HepG2 (cell line): ENCODE results near the gene TCF25. TPM values are rescaled to one million over a fixed set of nuclear protein-coding genes. Genes with fewer than 3 reads are reported as not detected.

ENCODE experiments used
- GFI1 ChIP-seq: sonication (generic); formaldehyde crosslinking; IDR thresholded peaks from 2 replicates; pipeline ENCODE4 v1.5.0; 2020; ENCODE audit warnings: missing genetic modification reagents, mild to moderate bottlenecking, borderline replicate concordance
- HNF4G ChIP-seq, 2 experiments: sonication (generic) in 1 of 2; formaldehyde crosslinking in 1 of 2; IDR thresholded peaks; 2 replicates each; pipeline versions ENCODE4 v1.4.0 to v1.6.1; 2011 to 2020; ENCODE audit warnings: borderline replicate concordance in 2 of 2, low read depth in 2 of 2, mild to moderate bottlenecking in 2 of 2, low read length in 1 of 2, missing genetic modification reagents in 1 of 2, moderate library complexity in 1 of 2
- KLF12 ChIP-seq: sonication (generic); formaldehyde crosslinking; IDR thresholded peaks from 2 replicates; pipeline ENCODE4 v1.4.0; 2020; ENCODE audit warnings: missing genetic modification reagents, borderline replicate concordance
- PATZ1 ChIP-seq: sonication (generic); formaldehyde crosslinking; IDR thresholded peaks from 2 replicates; pipeline ENCODE4 v1.4.0; 2020; ENCODE audit warnings: missing genetic modification reagents
- ZBTB21 ChIP-seq: sonication (generic); formaldehyde crosslinking; IDR thresholded peaks from 2 replicates; pipeline ENCODE4 v1.4.0; 2020; ENCODE audit warnings: missing genetic modification reagents
- ZFP1 ChIP-seq: IDR thresholded peaks from 2 replicates; pipeline ENCODE4 v1.6.1; 2016
- ZNF10 ChIP-seq: sonication (generic); formaldehyde crosslinking; IDR thresholded peaks from 2 replicates; pipeline ENCODE4 v1.4.0; 2020; ENCODE audit warnings: mild to moderate bottlenecking, low read depth, missing genetic modification reagents, borderline replicate concordance
- ZNF136 ChIP-seq: sonication (generic); formaldehyde crosslinking; IDR thresholded peaks from 2 replicates; pipeline ENCODE4 v1.8.1; 2022; ENCODE audit warnings: low read depth, mild to moderate bottlenecking, moderate library complexity, missing genetic modification reagents
- ZNF30 ChIP-seq: sonication (generic); formaldehyde crosslinking; IDR thresholded peaks from 2 replicates; pipeline ENCODE4 v1.5.0; 2020; ENCODE audit warnings: mild to moderate bottlenecking, missing genetic modification reagents
- ZNF33B ChIP-seq: sonication (generic); formaldehyde crosslinking; IDR thresholded peaks from 2 replicates; pipeline ENCODE4 v1.5.1; 2020; ENCODE audit warnings: mild to moderate bottlenecking, missing genetic modification reagents
- ZNF350 ChIP-seq: sonication (generic); formaldehyde crosslinking; IDR thresholded peaks from 2 replicates; pipeline ENCODE4 v1.4.0; 2020; ENCODE audit warnings: mild to moderate bottlenecking, low read depth, missing genetic modification reagents, borderline replicate concordance
- ZNF572 ChIP-seq: sonication (generic); formaldehyde crosslinking; IDR thresholded peaks from 2 replicates; pipeline ENCODE4 v1.5.1; 2020; ENCODE audit warnings: mild to moderate bottlenecking, missing genetic modification reagents
- ZNF800 ChIP-seq: sonication (generic); formaldehyde crosslinking; IDR thresholded peaks from 2 replicates; pipeline ENCODE4 v1.4.0; 2020; ENCODE audit warnings: missing genetic modification reagents
- ZSCAN22 ChIP-seq: sonication (generic); formaldehyde crosslinking; IDR thresholded peaks from 2 replicates; pipeline ENCODE4 v1.4.0; 2020; ENCODE audit warnings: mild to moderate bottlenecking, missing genetic modification reagents
- polyA plus RNA-seq, 8 experiments: library from polyadenylated mRNA; depleted of rRNA in 3 of 8; stranded (reverse) in 7 of 8; unstranded in 1 of 8; fragments of >200 nt; fragmentation: Illumina TruSeq in 4 of 8; extraction: Trizol in 4 of 8; gene quantifications; 2 replicates each; pipeline versions ENCODE4 v1.2.1 to v1.2.3, GENCODE V29; 2011 to 2016; ENCODE audit warnings: low read depth in 4 of 8, missing spikeins in 1 of 8, mixed read lengths in 1 of 8; ENCODE audit not compliant: insufficient read depth in 1 of 8
- total RNA-seq, 5 experiments: library from RNA; depleted of rRNA; stranded (reverse); fragments of >200 nt; fragmentation: Illumina TruSeq; extraction: Trizol; gene quantifications; 2 replicates each; pipeline ENCODE4 v1.2.3, GENCODE V29; 2016; ENCODE audit warnings: low read depth in 1 of 5
- TF ChIP-seq, protein P1 (sequence below): sonication (generic); formaldehyde crosslinking; IDR thresholded peaks from 2 replicates; pipeline ENCODE4 v1.4.0; 2020; ENCODE audit warnings: missing genetic modification reagents
- TF ChIP-seq, protein P2 (sequence below): sonication (generic); formaldehyde crosslinking; IDR thresholded peaks from 2 replicates; pipeline ENCODE4 v1.4.0; 2020; ENCODE audit warnings: mild to moderate bottlenecking, missing genetic modification reagents
- TF ChIP-seq, protein P3 (sequence below): IDR thresholded peaks from 2 replicates; pipeline ENCODE4 v1.6.1; 2016; ENCODE audit warnings: mild to moderate bottlenecking

Gene TCF25
- total and polyA plus RNA-seq, 2 of the 13 experiments (the other 11 are each of a cell fraction or from before 2014, with no cell fraction given): 138 to 206 TPM

GRCh38 chr16:89860747-89861304 is 12.6 kb upstream of the TCF25 start (continued):
- TF ChIP-seq ZNF30 (CRISPR knock-in tag) (no peak), ZBTB21 (CRISPR knock-in tag) (no peak), ZNF800 (CRISPR knock-in tag) (no peak), KLF12 (no peak), ZNF572 (CRISPR knock-in tag) (0 out of 2 replicates have a peak, but pooled peaks have one; percentile 44), HNF4G (IDR thresholded peaks at IDR 0.05; ENCODE audit: borderline replicate concordance, low read depth, low read length) (no peak), HNF4G (CRISPR knock-in tag; IDR thresholded peaks at IDR 0.05; ENCODE audit: borderline replicate concordance, low read depth) (no peak; the same call in 1 of the 2 replicates), GFI1 (peak; percentile 51; the same call in 1 of the 2 replicates), ZSCAN22 (CRISPR knock-in tag) (no peak), ZNF33B (CRISPR knock-in tag) (peak; percentile 88; the same call in 1 of the 2 replicates), ZNF350 (CRISPR knock-in tag) (peak; percentile 75), PATZ1 (CRISPR knock-in tag) (peak; percentile 93), ZNF10 (no peak), ZFP1 (CRISPR knock-in tag) (no peak), ZNF136 (no peak)
- TF ChIP-seq, protein P1, sequence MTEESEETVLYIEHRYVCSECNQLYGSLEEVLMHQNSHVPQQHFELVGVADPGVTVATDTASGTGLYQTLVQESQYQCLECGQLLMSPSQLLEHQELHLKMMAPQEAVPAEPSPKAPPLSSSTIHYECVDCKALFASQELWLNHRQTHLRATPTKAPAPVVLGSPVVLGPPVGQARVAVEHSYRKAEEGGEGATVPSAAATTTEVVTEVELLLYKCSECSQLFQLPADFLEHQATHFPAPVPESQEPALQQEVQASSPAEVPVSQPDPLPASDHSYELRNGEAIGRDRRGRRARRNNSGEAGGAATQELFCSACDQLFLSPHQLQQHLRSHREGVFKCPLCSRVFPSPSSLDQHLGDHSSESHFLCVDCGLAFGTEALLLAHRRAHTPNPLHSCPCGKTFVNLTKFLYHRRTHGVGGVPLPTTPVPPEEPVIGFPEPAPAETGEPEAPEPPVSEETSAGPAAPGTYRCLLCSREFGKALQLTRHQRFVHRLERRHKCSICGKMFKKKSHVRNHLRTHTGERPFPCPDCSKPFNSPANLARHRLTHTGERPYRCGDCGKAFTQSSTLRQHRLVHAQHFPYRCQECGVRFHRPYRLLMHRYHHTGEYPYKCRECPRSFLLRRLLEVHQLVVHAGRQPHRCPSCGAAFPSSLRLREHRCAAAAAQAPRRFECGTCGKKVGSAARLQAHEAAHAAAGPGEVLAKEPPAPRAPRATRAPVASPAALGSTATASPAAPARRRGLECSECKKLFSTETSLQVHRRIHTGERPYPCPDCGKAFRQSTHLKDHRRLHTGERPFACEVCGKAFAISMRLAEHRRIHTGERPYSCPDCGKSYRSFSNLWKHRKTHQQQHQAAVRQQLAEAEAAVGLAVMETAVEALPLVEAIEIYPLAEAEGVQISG (CRISPR knock-in tag): 0 out of 2 replicates have a peak, but pooled peaks have one; percentile 29
- TF ChIP-seq, protein P2, sequence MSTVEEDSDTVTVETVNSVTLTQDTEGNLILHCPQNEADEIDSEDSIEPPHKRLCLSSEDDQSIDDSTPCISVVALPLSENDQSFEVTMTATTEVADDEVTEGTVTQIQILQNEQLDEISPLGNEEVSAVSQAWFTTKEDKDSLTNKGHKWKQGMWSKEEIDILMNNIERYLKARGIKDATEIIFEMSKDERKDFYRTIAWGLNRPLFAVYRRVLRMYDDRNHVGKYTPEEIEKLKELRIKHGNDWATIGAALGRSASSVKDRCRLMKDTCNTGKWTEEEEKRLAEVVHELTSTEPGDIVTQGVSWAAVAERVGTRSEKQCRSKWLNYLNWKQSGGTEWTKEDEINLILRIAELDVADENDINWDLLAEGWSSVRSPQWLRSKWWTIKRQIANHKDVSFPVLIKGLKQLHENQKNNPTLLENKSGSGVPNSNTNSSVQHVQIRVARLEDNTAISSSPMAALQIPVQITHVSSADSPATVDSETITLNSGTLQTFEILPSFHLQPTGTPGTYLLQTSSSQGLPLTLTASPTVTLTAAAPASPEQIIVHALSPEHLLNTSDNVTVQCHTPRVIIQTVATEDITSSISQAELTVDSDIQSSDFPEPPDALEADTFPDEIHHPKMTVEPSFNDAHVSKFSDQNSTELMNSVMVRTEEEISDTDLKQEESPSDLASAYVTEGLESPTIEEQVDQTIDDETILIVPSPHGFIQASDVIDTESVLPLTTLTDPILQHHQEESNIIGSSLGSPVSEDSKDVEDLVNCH (CRISPR knock-in tag): no peak
- TF ChIP-seq, protein P3, sequence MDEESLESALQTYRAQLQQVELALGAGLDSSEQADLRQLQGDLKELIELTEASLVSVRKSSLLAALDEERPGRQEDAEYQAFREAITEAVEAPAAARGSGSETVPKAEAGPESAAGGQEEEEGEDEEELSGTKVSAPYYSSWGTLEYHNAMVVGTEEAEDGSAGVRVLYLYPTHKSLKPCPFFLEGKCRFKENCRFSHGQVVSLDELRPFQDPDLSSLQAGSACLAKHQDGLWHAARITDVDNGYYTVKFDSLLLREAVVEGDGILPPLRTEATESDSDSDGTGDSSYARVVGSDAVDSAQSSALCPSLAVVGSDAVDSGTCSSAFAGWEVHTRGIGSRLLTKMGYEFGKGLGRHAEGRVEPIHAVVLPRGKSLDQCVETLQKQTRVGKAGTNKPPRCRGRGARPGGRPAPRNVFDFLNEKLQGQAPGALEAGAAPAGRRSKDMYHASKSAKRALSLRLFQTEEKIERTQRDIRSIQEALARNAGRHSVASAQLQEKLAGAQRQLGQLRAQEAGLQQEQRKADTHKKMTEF (CRISPR knock-in tag): peak; percentile 43; the same call in 1 of the 2 replicates
